Measurements from ENCODE around the gene LRIG1. TPM values are rescaled to one million over a fixed set of nuclear protein-coding genes. Genes with fewer than 3 reads are reported as not detected.

Gene LRIG1
- total RNA-seq, 1 donor from 2014 or later, result 8.2 TPM

DNA sequence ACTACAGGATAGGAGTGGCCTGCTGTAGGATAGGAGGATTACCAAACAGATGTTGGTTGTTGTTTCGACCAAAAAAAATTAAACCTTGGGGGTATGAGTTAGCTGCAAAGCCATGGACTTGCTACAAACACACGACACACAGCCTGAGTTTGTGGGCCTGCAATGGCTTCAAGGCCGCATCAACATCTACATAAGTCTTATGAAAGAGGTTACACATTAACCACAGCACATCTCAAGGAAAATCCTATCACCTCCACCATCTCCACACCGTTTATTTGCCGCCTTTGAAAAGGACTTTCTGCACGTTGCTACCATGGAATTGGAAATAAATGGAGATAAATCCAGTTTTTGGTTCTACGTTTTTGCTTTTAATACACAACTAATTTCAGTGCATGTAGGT is 23.0 kb downstream of the LRIG1 start:
- no peaks in the 10 kb centered on the region for H3K36me3 ChIP-seq (ENCODE audit: control insufficient read depth, insufficient read depth, low read length)
- no peak overlapping the region for H3K4me3 ChIP-seq (ENCODE audit: low read depth, low read length)
- no peak for TF ChIP-seq CTCF (IDR thresholded peaks at IDR 0.05; ENCODE audit: insufficient read depth, low read length, poor library complexity, severe bottlenecking)
- no peaks in the 10 kb centered on the region for H3K27me3 ChIP-seq (ENCODE audit: control insufficient read depth, insufficient read depth, low read length)
- DNase-seq (ENCODE audit: low read depth), result no peak

DNA sequence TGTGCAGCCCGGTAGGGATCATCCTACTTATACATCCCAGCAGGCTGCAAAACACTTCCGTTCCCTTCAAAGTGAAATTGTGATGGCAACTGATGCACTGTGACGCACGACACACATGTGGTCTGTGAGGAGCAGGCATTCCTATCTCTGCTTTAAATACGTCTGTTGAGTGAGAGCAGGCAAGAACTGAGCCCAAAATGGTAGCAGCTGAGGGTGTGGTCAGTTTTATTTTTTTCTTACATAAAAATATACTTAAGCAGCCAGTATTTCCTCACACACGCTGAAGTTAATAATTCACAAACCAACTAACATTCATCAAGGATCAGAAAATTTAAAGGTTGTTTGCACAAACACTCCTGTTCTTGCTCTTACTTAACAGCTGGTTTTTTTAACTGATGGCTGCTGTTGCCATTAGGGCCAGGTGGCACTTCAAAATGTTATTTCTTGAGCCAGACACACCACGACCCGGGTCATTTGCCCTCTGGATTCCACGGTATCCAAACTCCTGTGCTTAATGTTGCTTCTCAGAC is 23.9 kb downstream of the LRIG1 start:
- Histone ChIP-seq H3K36me3 (ENCODE audit: control insufficient read depth, insufficient read depth, low read length) (no peaks in the 10 kb centered on the region), H3K27me3 (ENCODE audit: control insufficient read depth, insufficient read depth, low read length) (no peaks in the 10 kb centered on the region), H3K4me3 (ENCODE audit: low read depth, low read length) (no peak overlapping the region)
- no peak for DNase-seq (ENCODE audit: low read depth)
- no peak for TF ChIP-seq CTCF (IDR thresholded peaks at IDR 0.05; ENCODE audit: insufficient read depth, low read length, poor library complexity, severe bottlenecking)

DNA sequence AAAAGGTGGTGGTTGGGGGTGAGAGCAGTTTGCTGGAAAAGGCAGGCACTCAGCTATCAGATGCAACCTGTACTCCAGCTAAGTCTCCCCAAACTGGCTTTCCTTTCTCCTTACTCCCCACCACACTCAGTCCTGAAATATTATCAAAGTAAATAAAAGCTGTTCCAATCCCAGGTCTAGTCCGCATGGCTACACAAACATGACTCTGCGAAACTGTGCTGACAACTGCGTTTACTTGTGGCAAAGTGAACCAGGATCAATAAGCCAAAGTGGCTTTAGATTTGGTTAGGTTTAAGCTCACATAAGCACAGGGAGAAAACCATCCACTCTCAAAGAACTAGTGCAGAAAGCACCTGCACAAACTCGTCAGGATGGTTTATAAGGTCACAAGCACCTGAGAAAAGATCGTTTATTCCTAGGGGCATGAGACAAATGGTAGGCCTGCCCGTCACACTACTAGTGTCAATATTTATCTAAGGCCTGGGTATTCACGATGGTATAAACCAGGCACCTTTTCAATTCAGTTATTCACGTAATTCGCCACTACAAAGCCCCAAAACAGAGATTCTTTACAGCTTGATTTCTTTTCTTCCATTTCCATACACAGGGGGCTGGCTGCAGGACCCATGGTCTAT is 25.3 kb downstream of the LRIG1 start:
- TF ChIP-seq CTCF (IDR thresholded peaks at IDR 0.05; ENCODE audit: insufficient read depth, low read length, poor library complexity, severe bottlenecking), result no peak
- no peak for DNase-seq (ENCODE audit: low read depth)
- Histone ChIP-seq H3K27me3 (ENCODE audit: control insufficient read depth, insufficient read depth, low read length) (no peaks in the 10 kb centered on the region), H3K4me3 (ENCODE audit: low read depth, low read length) (no peak overlapping the region), H3K36me3 (ENCODE audit: control insufficient read depth, insufficient read depth, low read length) (no peaks in the 10 kb centered on the region)

GRCh38 chr3:66473692-66474091 is 27.1 kb downstream of the LRIG1 start:
- Histone ChIP-seq H3K36me3 (ENCODE audit: control insufficient read depth, insufficient read depth, low read length) (no peaks in the 10 kb centered on the region), H3K4me3 (ENCODE audit: low read depth, low read length) (no peak overlapping the region), H3K27me3 (ENCODE audit: control insufficient read depth, insufficient read depth, low read length) (no peaks in the 10 kb centered on the region)
- no peak for TF ChIP-seq CTCF (IDR thresholded peaks at IDR 0.05; ENCODE audit: insufficient read depth, low read length, poor library complexity, severe bottlenecking)
- DNase-seq (ENCODE audit: low read depth), result no peak

DNA sequence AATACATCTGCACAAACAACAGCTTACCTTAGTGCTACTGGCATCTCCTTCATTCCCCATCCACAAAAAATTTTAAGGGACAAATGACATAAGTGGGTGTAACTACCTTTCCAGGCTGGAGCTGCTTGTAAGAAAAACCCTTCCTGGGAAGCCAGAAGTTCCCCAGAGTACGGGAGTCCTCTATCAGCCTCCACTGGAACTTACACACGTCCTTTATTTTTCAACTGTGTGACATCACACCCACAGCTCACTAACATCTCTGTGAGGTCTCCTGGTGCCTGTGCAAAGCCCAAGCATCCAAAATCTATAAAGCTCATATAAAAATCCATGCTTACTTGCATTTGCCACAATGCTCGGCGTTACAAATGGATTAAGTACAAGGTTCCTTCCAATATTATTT is 27.6 kb downstream of the LRIG1 start:
- no peak for DNase-seq (ENCODE audit: low read depth)
- H3K36me3 ChIP-seq (ENCODE audit: control insufficient read depth, insufficient read depth, low read length), result no peaks in the 10 kb centered on the region
- TF ChIP-seq CTCF (IDR thresholded peaks at IDR 0.05; ENCODE audit: insufficient read depth, low read length, poor library complexity, severe bottlenecking), result no peak
- no peaks in the 10 kb centered on the region for H3K27me3 ChIP-seq (ENCODE audit: control insufficient read depth, insufficient read depth, low read length)
- no peak overlapping the region for H3K4me3 ChIP-seq (ENCODE audit: low read depth, low read length)
